ENCODE measurements around the gene CEP135.

- TF ChIP-seq, protein P1, sequence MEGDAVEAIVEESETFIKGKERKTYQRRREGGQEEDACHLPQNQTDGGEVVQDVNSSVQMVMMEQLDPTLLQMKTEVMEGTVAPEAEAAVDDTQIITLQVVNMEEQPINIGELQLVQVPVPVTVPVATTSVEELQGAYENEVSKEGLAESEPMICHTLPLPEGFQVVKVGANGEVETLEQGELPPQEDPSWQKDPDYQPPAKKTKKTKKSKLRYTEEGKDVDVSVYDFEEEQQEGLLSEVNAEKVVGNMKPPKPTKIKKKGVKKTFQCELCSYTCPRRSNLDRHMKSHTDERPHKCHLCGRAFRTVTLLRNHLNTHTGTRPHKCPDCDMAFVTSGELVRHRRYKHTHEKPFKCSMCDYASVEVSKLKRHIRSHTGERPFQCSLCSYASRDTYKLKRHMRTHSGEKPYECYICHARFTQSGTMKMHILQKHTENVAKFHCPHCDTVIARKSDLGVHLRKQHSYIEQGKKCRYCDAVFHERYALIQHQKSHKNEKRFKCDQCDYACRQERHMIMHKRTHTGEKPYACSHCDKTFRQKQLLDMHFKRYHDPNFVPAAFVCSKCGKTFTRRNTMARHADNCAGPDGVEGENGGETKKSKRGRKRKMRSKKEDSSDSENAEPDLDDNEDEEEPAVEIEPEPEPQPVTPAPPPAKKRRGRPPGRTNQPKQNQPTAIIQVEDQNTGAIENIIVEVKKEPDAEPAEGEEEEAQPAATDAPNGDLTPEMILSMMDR (IDR thresholded peaks at IDR 0.05), result no peak
- TF ChIP-seq POLR2A (IDR thresholded peaks at IDR 0.05), result no peak
Measured at GRCh38 chr4:55912249-55912648, 36.5 kb upstream of the CEP135 start.
